Measurements from ENCODE around the gene INPP5D.

INPP5D gene

GRCh38 chr2:233227346-233227978 lies 167.3 kb downstream of the INPP5D start:
- no peaks in the 10 kb centered on the region for H4K20me1 ChIP-seq (ENCODE audit: insufficient read depth, low read length)
- DNase-seq (no peak), ATAC-seq (ENCODE audit: insufficient read depth, low read depth) (no peak)
- H3K4me2 ChIP-seq (ENCODE audit: insufficient read depth, low read length): no peak overlapping the region
- no peak overlapping the region for H3K9ac ChIP-seq (ENCODE audit: low read depth, low read length)
- no peaks in the 10 kb centered on the region for H3K9me3 ChIP-seq (ENCODE audit: insufficient read depth, low read length, severe bottlenecking)
- TF ChIP-seq CTCF (IDR thresholded peaks at IDR 0.05; ENCODE audit: borderline replicate concordance, extremely low read depth, low read length, poor library complexity, severe bottlenecking) (no peak), EZH2 (IDR thresholded peaks at IDR 0.05; ENCODE audit: borderline replicate concordance, low read depth, low read length, severe bottlenecking) (no peak)
- no peak overlapping the region for H3K4me3 ChIP-seq (ENCODE audit: low read depth in 1 of 2, low read length in 2 of 2)
- no peaks in the 10 kb centered on the region for H3K36me3 ChIP-seq (ENCODE audit: insufficient read depth, low read length)
- no peaks in the 10 kb centered on the region for H3K4me1 ChIP-seq (ENCODE audit: insufficient read depth, low read length)
- H2AFZ ChIP-seq (ENCODE audit: low read depth, low read length): no peak overlapping the region
- no peak overlapping the region for H3K27ac ChIP-seq (ENCODE audit: low read length)
- H3K27me3 ChIP-seq (ENCODE audit: insufficient read depth, low read length, poor library complexity): no peaks in the 10 kb centered on the region
- H3K79me2 ChIP-seq (ENCODE audit: insufficient read depth, low read length): no peaks in the 10 kb centered on the region

- no peaks in the 10 kb centered on the region for H3K27me3 ChIP-seq (ENCODE audit: insufficient read depth, low read length, poor library complexity)
- no peaks in the 10 kb centered on the region for H3K4me1 ChIP-seq (ENCODE audit: insufficient read depth, low read length)
- no peaks in the 10 kb centered on the region for H3K36me3 ChIP-seq (ENCODE audit: insufficient read depth, low read length)
- H3K4me3 ChIP-seq (ENCODE audit: low read depth in 1 of 2, low read length in 2 of 2): no peak overlapping the region
- H3K9ac ChIP-seq (ENCODE audit: low read depth, low read length): no peak overlapping the region
- H3K27ac ChIP-seq (ENCODE audit: low read length): no peak overlapping the region
- ATAC-seq (ENCODE audit: insufficient read depth, low read depth) (no peak), DNase-seq (no peak)
- H3K79me2 ChIP-seq (ENCODE audit: insufficient read depth, low read length): no peaks in the 10 kb centered on the region
- no peaks in the 10 kb centered on the region for H3K9me3 ChIP-seq (ENCODE audit: insufficient read depth, low read length, severe bottlenecking)
- TF ChIP-seq EZH2 (IDR thresholded peaks at IDR 0.05; ENCODE audit: borderline replicate concordance, low read depth, low read length, severe bottlenecking): no peak
- no peak for TF ChIP-seq CTCF (IDR thresholded peaks at IDR 0.05; ENCODE audit: borderline replicate concordance, extremely low read depth, low read length, poor library complexity, severe bottlenecking)
- no peak overlapping the region for H3K4me2 ChIP-seq (ENCODE audit: insufficient read depth, low read length)
- no peaks in the 10 kb centered on the region for H4K20me1 ChIP-seq (ENCODE audit: insufficient read depth, low read length)
- no peak overlapping the region for H2AFZ ChIP-seq (ENCODE audit: low read depth, low read length)
Measured at GRCh38 chr2:233228376-233228775, 168.2 kb downstream of the INPP5D start.

- no peak for ATAC-seq (ENCODE audit: insufficient read depth, low read depth)
- no peaks in the 10 kb centered on the region for H3K79me2 ChIP-seq (ENCODE audit: insufficient read depth, low read length)
- H3K4me2 ChIP-seq (ENCODE audit: insufficient read depth, low read length): no peak overlapping the region
- no peak overlapping the region for H3K27ac ChIP-seq (ENCODE audit: low read length)
- no peaks in the 10 kb centered on the region for H3K27me3 ChIP-seq (ENCODE audit: insufficient read depth, low read length, poor library complexity)
- H3K36me3 ChIP-seq (ENCODE audit: insufficient read depth, low read length): no peaks in the 10 kb centered on the region
- no peaks in the 10 kb centered on the region for H3K9me3 ChIP-seq (ENCODE audit: insufficient read depth, low read length, severe bottlenecking)
- H3K4me3 ChIP-seq (ENCODE audit: low read depth in 1 of 2, low read length in 2 of 2): no peak overlapping the region
- H3K9ac ChIP-seq (ENCODE audit: low read depth, low read length): no peak overlapping the region
- H4K20me1 ChIP-seq (ENCODE audit: insufficient read depth, low read length): no peaks in the 10 kb centered on the region
- no peak for DNase-seq
- no peaks in the 10 kb centered on the region for H3K4me1 ChIP-seq (ENCODE audit: insufficient read depth, low read length)
- TF ChIP-seq EZH2 (IDR thresholded peaks at IDR 0.05; ENCODE audit: borderline replicate concordance, low read depth, low read length, severe bottlenecking) (no peak), CTCF (IDR thresholded peaks at IDR 0.05; ENCODE audit: borderline replicate concordance, extremely low read depth, low read length, poor library complexity, severe bottlenecking) (no peak)
- no peak overlapping the region for H2AFZ ChIP-seq (ENCODE audit: low read depth, low read length)
Measured at GRCh38 chr2:233233618-233234230, 173.6 kb downstream of the INPP5D start.
